ENCODE data around the gene TMEM95.

DNA sequence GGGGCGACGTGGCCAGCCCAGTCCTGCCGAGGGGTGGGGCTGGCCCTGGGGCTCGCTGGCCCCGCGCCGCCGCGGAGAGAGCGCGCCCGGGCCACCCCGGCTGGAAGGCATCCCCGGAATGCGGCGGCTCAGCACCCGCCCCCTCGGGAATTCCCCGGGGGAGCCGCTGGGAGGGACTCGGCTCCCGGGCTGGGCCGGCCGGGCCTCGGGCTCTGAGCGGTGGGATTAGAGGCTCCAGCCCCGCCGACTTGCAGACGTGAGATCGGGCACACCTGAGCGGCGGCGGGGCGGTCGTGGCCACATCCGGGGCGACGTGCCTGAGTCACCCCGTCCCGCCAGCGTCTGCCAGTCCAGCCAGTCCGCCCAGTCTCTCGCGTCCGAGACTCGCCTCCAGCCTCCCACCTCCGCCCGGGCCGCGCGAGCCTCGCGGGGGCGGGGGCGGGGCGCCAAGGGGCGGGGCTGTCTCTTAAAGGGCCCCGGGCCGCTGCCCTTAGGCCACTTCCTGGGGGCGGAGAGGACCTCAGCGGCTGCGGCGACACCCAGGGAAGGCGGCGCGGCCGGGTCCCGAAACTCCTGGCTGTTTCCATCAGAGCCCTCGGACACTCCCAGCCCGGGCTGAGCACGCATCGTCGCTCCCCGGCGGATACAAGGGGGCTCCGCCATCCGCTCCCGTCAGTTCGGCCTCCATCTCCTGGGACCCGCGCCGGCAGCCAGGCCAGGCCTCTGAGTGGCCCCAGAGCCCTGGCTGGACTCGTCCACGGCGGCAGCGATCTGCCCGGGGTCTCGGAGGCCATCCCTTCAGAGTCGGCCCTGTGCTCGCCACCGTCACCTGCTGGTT lies 3.1 kb upstream of the TMEM95 start, which contains the start of gene KCTD11:
- TF ChIP-seq OSR1 (CRISPR knock-in tag; IDR thresholded peaks at IDR 0.05) (no peak), ZNF70 (CRISPR knock-in tag; IDR thresholded peaks at IDR 0.05) (no peak), RARB (CRISPR knock-in tag; IDR thresholded peaks at IDR 0.05) (no peak), ZNF8 (CRISPR knock-in tag; IDR thresholded peaks at IDR 0.05) (no peak), ARNTL (CRISPR knock-in tag; IDR thresholded peaks at IDR 0.05; ENCODE audit: borderline replicate concordance, low read depth) (no peak), ZFP30 (CRISPR knock-in tag; IDR thresholded peaks at IDR 0.05) (no peak)
- TF ChIP-seq, protein P1, sequence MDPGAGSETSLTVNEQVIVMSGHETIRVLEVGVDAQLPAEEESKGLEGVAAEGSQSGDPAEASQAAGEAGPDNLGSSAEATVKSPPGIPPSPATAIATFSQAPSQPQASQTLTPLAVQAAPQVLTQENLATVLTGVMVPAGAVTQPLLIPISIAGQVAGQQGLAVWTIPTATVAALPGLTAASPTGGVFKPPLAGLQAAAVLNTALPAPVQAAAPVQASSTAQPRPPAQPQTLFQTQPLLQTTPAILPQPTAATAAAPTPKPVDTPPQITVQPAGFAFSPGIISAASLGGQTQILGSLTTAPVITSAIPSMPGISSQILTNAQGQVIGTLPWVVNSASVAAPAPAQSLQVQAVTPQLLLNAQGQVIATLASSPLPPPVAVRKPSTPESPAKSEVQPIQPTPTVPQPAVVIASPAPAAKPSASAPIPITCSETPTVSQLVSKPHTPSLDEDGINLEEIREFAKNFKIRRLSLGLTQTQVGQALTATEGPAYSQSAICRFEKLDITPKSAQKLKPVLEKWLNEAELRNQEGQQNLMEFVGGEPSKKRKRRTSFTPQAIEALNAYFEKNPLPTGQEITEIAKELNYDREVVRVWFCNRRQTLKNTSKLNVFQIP (CRISPR knock-in tag; IDR thresholded peaks at IDR 0.05; ENCODE audit: borderline replicate concordance, low read depth), result no peak
